Muscle of leg (tissue), 11 donors: ENCODE results near the gene PSG3. TPM values are rescaled to one million over a fixed set of nuclear protein-coding genes. Genes with fewer than 3 reads are reported as not detected.
"Not testable (repeated sequence)": the region's sequence is repeated elsewhere in the genome, so short reads cannot be mapped to it uniquely, and the experiment has no call there.

Source experiments
- DNase-seq: peaks from one replicate; pipeline ENCODE4 v3.0.0; 2013
- H3K27ac ChIP-seq: one replicate; pipeline ENCODE4 v1.5.1; 2013; ENCODE audit warnings: mild to moderate bottlenecking, low read length, control low read depth
- H3K27me3 ChIP-seq: one replicate; pipeline ENCODE4 v1.6.1; 2013; ENCODE audit warnings: low read length; ENCODE audit not compliant: control insufficient read depth, insufficient read depth
- H3K36me3 ChIP-seq: one replicate; pipeline ENCODE4 v1.6.1; 2013; ENCODE audit warnings: low read length; ENCODE audit not compliant: control insufficient read depth, insufficient read depth
- H3K4me1 ChIP-seq: one replicate; pipeline ENCODE4 v1.6.1; 2013; ENCODE audit warnings: low read length; ENCODE audit not compliant: control insufficient read depth, insufficient read depth
- H3K4me3 ChIP-seq: one replicate; pipeline ENCODE4 v1.5.1; 2013; ENCODE audit warnings: low read length, control low read depth
- H3K9me3 ChIP-seq: replicated peaks from 2 replicates; pipeline ENCODE4 v1.6.1; 2013; ENCODE audit warnings: low read depth, low read length; ENCODE audit not compliant: control insufficient read depth
- WGBS: methylation state at CpG from one replicate; pipeline ENCODE4 v1.1.5; 2013; ENCODE audit warnings: missing lambda C conversion rate; ENCODE audit not compliant: insufficient coverage; 5-methylcytosine and 5-hydroxymethylcytosine counted together
- polyA plus RNA-seq, 8 donors: library from polyadenylated mRNA; unstranded; fragments of 120-200 nt; gene quantifications; one replicate each; pipeline versions ENCODE4 v1.2.1 to v1.2.3, GENCODE V29; 2013; ENCODE audit warnings: inconsistent platforms in 1 of 8, low replicate concordance in 1 of 8; ENCODE audit not compliant: insufficient read length in 8 of 8, insufficient read depth in 1 of 8
- total RNA-seq: library from RNA; stranded (reverse); fragments of 120-200 nt; gene quantifications from one replicate; pipeline ENCODE4 v1.2.4, GENCODE V29; 2013

The PSG3 gene
- total and polyA plus RNA-seq, 9 donors, result 0.10 to 1.3 (median 0.27) TPM; not detected in 1

DNA sequence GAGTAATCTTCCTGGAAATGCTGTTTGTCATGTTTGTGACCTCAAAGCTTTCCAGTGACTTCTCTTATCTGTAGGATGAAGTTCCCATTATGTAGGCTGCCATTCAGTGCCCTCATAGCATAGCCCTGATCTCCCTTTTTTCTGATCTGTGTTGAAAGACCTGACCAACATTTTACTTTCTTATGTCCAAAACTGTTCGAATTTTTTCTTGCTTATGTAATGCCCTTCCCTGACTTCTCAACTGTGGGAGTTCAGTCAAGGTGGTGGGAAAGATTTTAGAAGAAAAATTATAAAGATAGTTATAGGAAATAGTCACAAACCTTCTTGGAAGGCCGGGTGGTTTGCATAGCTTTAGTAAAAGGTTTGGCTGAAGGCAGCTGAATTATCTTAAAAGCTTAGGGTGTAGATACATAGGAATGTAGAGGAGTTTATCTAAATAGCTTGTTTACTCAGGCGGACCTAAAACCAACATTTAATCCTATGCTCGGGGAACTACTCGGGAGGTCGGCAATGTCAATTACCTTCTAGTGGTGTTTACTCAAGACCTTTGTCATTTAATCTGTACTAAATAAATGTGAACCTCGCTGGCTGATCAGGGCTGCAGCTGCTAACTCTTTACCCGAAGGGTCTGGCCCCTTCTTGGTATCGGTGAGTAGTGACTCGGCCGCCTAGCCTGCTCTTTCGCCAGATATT, 44.3 kb downstream of the PSG3 start:
- DNase-seq, result no peak
- Histone ChIP-seq H3K9me3 (no peaks in the 10 kb centered on the region), H3K27ac (no peak overlapping the region), H3K36me3 (no peaks in the 10 kb centered on the region), H3K4me3 (no peak overlapping the region), H3K27me3 (peaks cover 12% of the 10 kb centered on the region), H3K4me1 (no peaks in the 10 kb centered on the region)
- 73% methylated on average over 5 of the region's 12 CpGs for WGBS

DNA sequence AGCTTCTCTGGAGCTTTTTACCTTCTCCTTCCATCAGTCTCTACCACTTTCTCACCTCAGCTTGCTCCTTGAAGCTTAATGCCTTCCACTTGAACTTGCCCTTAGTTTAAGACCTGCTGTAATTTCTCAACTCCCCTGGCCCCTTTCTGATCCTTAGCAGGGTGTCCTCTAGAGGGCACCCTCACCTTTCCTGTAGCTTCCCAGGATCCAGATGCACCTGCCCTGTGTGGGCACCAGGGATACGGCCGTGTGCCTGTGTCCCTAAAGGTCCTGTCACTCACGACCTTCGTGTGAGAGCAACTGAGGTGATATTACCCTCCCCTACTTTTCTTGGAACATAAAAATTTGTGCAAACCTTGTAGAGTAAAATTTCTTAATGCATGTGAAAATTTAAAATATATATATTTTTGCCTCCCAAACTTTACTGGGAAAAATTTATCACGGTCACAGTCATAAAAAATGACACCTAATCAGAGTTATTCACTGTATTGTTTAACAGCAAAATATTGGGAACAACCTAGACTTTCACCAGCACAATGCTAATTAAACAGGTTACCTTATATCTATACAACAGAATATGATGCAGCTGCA, 46.4 kb downstream of the PSG3 start:
- DNase-seq, result no peak
- Histone ChIP-seq H3K27me3 (peaks cover 12% of the 10 kb centered on the region), H3K27ac (no peak overlapping the region), H3K4me1 (no peaks in the 10 kb centered on the region), H3K36me3 (no peaks in the 10 kb centered on the region), H3K4me3 (no peak overlapping the region), H3K9me3 (no peaks in the 10 kb centered on the region)
- 13% methylated on average over 2 of the region's 5 CpGs for WGBS

DNA sequence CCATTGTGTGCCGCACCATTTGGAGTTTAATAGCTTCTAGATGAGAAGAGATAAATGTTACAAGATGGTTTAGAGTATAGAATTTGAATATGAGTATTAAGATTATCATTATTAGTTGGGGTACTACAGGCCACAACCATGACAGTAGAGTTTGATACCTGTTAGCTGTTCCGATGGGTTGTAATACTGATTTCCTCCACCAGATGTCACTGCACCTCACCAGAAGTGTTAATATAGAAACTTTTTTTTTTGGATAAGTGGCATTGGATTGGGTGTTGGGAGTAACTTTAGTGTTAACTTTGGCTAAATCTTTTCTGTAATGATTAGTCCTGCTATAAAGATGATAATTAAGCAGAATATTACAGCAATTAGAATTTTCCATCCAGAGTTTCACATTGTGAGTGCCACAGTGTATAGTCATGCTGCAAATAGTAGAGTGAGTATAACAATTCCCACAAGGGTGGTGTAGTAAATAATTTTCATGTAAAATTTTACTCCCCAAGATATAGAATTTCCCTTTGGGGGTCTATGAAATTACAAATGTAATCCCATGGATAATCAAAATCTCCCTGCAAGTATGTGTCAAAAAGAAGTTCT, 56.3 kb downstream of the PSG3 start:
- Histone ChIP-seq H3K4me3 (no peak overlapping the region), H3K9me3 (peaks cover 14% of the 10 kb centered on the region), H3K4me1 (no peaks in the 10 kb centered on the region), H3K27ac (no peak overlapping the region), H3K36me3 (no peaks in the 10 kb centered on the region), H3K27me3 (no peaks in the 10 kb centered on the region)
- no peak for DNase-seq
- no CpG with 5 or more reads among the region's 2 CpGs for WGBS

DNA sequence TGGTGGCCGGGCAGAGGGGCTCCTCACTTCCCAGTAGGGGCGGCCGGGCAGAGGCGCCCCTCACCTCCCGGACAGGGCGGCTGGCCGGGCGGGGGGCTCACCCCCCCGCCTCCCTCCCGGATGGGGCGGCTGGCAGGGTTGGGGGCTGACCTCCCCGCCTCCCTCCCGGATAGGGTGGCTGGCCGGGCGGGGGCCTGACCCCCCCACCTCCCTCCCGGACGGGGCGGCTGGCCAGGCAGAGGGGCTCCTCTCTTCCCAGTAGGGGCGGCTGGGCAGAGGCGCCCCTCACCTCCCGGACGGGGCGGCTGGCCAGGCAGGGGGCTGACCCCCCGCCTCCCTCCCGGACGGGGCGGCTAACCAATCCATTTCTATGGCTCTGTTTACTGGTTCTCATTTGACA, 64.0 kb downstream of the PSG3 start:
- not testable (repeated sequence) for H3K4me3 ChIP-seq, DNase-seq, H3K27ac ChIP-seq, H3K36me3 ChIP-seq, H3K4me1 ChIP-seq, H3K27me3 ChIP-seq, H3K9me3 ChIP-seq
- 86% methylated on average over 5 of the region's 27 CpGs for WGBS

DNA sequence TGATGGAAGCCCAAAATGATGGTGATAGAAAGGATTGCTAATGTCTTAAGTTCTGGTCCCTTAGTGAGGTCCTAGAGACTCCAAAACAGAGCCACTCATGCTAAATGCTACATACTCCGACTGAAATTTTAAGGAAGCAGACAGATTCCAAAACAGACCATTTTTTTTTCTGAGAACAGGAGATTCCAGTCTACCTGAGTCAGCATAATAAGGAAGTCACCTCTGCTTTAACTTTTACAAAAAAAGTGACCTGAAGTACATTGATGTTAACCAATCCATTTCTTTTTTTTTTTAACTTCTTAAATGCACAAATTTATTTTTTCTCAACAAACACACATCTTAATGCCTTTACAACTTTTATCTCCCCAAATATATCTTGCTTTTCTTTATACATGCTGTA, 65.7 kb downstream of the PSG3 start:
- not testable (repeated sequence) for H3K27ac ChIP-seq
- WGBS, result 80% methylated on average over 1 of the region's 1 CpG

More for the DNA sequence above, 65.7 kb downstream of the PSG3 start:
- not testable (repeated sequence) for DNase-seq, H3K4me1 ChIP-seq, H3K27me3 ChIP-seq, H3K36me3 ChIP-seq, H3K4me3 ChIP-seq, H3K9me3 ChIP-seq

Other genes with a start within 250 kb of the PSG3 start
- gene CEACAM1, start 212.0 kb downstream of the PSG3 start, total RNA-seq, result 0.62 TPM
- 1 to 10 TPM in 7 of 8 donors, under 1 TPM in 1; 0.98 to 6.9 (median 1.8) TPM for gene CEACAM1, start 212.0 kb downstream of the PSG3 start, polyA plus RNA-seq
- 0.04 TPM for gene CEACAM8, start 145.6 kb downstream of the PSG3 start, total RNA-seq
- under 1 TPM; 0.10 to 0.38 (median 0.26) TPM for gene CEACAM8, start 145.6 kb downstream of the PSG3 start, polyA plus RNA-seq
- 0.09 TPM for gene PSG8, start 25.2 kb upstream of the PSG3 start, total RNA-seq
- under 1 TPM in 3 of 8 donors, not detected in 5; 0.12 to 0.34 (median 0.19) TPM for gene PSG8, start 25.2 kb upstream of the PSG3 start, polyA plus RNA-seq
- 0.80 TPM for gene PSG1, start 139.2 kb upstream of the PSG3 start, total RNA-seq
- under 1 TPM in 6 of 8 donors, not detected in 2; 0.19 to 0.60 (median 0.28) TPM for gene PSG1, start 139.2 kb upstream of the PSG3 start, polyA plus RNA-seq
- 0.53 TPM for gene PSG6, start 177.4 kb upstream of the PSG3 start, total RNA-seq
- under 1 TPM in 3 of 8 donors, not detected in 5; 0.12 to 0.26 (median 0.13) TPM for gene PSG6, start 177.4 kb upstream of the PSG3 start, polyA plus RNA-seq
- not detected for gene PSG7, start 196.7 kb upstream of the PSG3 start, total RNA-seq
- gene PSG7, start 196.7 kb upstream of the PSG3 start, polyA plus RNA-seq, result under 1 TPM in 4 of 8 donors, not detected in 4; 0.09 to 0.85 (median 0.11) TPM